GM21367 (cell line): ENCODE measurements around the gene NHP2.
"Not testable (repeated sequence)": the region's sequence is repeated elsewhere in the genome, so short reads cannot be mapped to it uniquely, and the experiment has no call there.

ENCODE experiments used
- ATAC-seq: cut with Tn5 transposase; IDR thresholded peaks from one replicate; pipeline ENCODE4 v1.9.1; 2021; ENCODE audit not compliant: unreplicated experiment

The NHP2 gene

GRCh38 chr5:178131446-178131996 is 22.2 kb downstream of the NHP2 start:
- ATAC-seq = no peak

GRCh38 chr5:178130576-178131445 is 22.9 kb downstream of the NHP2 start, which contains the start of gene RMND5B:
Gene RMND5B (plus strand): TSS chr5:178131014. CDS start chr5:178138120, 7,106 bp downstream.
- peak; percentile 84 for ATAC-seq

GRCh38 chr5:178130234-178130575 is 23.5 kb downstream of the NHP2 start:
- not testable (repeated sequence) for ATAC-seq

- ATAC-seq = no peak
These were observed 24.4 kb downstream of the NHP2 start for GRCh38 chr5:178129296-178129695.

GRCh38 chr5:178127300-178128009 is 26.2 kb downstream of the NHP2 start:
- ATAC-seq = not testable (repeated sequence)

- ATAC-seq = no peak
These were observed 27.1 kb downstream of the NHP2 start for GRCh38 chr5:178126556-178126955.

- ATAC-seq = no peak
These were observed 28.3 kb downstream of the NHP2 start for GRCh38 chr5:178125253-178125906.

GRCh38 chr5:178123966-178124925 is 29.4 kb downstream of the NHP2 start:
- no peak for ATAC-seq

GRCh38 chr5:178123094-178123965 is 30.4 kb downstream of the NHP2 start:
- ATAC-seq = no peak

- no peak for ATAC-seq
These were observed 31.3 kb downstream of the NHP2 start for GRCh38 chr5:178122346-178122745.

GRCh38 chr5:178121391-178122276 is 32.1 kb downstream of the NHP2 start:
- ATAC-seq = peak; percentile 0

- ATAC-seq = peak; percentile 66
These were observed 32.9 kb downstream of the NHP2 start for GRCh38 chr5:178120607-178121357.

GRCh38 chr5:178119915-178120606 is 33.6 kb downstream of the NHP2 start:
- no peak for ATAC-seq

GRCh38 chr5:178117923-178118701 is 35.6 kb downstream of the NHP2 start:
- no peak for ATAC-seq

- ATAC-seq = peak; percentile 31
These were observed 37.4 kb downstream of the NHP2 start for GRCh38 chr5:178116143-178116885.

- no peak for ATAC-seq
These were observed 37.9 kb downstream of the NHP2 start for GRCh38 chr5:178115814-178116142.
